Measurements from ENCODE around the gene MAP10.

- TF ChIP-seq GATA3 (IDR thresholded peaks at IDR 0.05; ENCODE audit: low read depth, low read length) (no peak), GATA2 (IDR thresholded peaks at IDR 0.05; ENCODE audit: low read depth, low read length) (no peak)
Observed at GRCh38 chr1:232767305-232768074, 37.7 kb upstream of the MAP10 start.

Data from SH-SY5Y (cell line).